Osteoblast (primary cell): Measurements from ENCODE around the gene CHN1. TPM values are rescaled to one million over a fixed set of nuclear protein-coding genes. Genes with fewer than 3 reads are reported as not detected.

Experiments
- DNase-seq: peaks from one replicate; pipeline ENCODE4 v3.0.0; 2011; ENCODE audit warnings: low spot score, mixed read lengths; ENCODE audit not compliant: insufficient read length; ENCODE audit errors: missing footprints
- H2AFZ ChIP-seq: 2 replicates; pipeline ENCODE4 v1.6.0; 2011; ENCODE audit warnings: mild to moderate bottlenecking, low read length
- H3K27ac ChIP-seq: 2 replicates; pipeline ENCODE4 v1.5.1; 2011; ENCODE audit warnings: mild to moderate bottlenecking, low read depth, low read length, moderate library complexity
- H3K27me3 ChIP-seq: 2 replicates; pipeline ENCODE4 v1.6.0; 2012; ENCODE audit warnings: mild to moderate bottlenecking, control low read depth, inconsistent platforms, low read length, moderate library complexity; ENCODE audit not compliant: insufficient read depth
- H3K36me3 ChIP-seq: 2 replicates; pipeline ENCODE4 v1.5.1; 2011; ENCODE audit warnings: mild to moderate bottlenecking, low read length, control low read depth, moderate library complexity; ENCODE audit not compliant: insufficient read depth
- H3K4me1 ChIP-seq: 2 replicates; pipeline ENCODE4 v1.5.1; 2011; ENCODE audit warnings: mild to moderate bottlenecking, low read length, control low read depth, moderate library complexity; ENCODE audit not compliant: insufficient read depth
- H3K4me2 ChIP-seq: 2 replicates; pipeline ENCODE4 v1.6.0; 2011; ENCODE audit warnings: mild to moderate bottlenecking, low read length; ENCODE audit not compliant: insufficient read depth
- H3K4me3 ChIP-seq: fragments of 200-600 bp; sonication (generic); 3 replicates; pipeline ENCODE4 v1.5.1; 2012; ENCODE audit warnings: mild to moderate bottlenecking, low read length, inconsistent platforms; ENCODE audit not compliant: insufficient read depth
- H3K79me2 ChIP-seq: 2 replicates; pipeline ENCODE4 v1.6.0; 2012; ENCODE audit warnings: mild to moderate bottlenecking, low read length, control low read depth, inconsistent platforms; ENCODE audit not compliant: insufficient read depth
- H3K9me3 ChIP-seq: 2 replicates; pipeline ENCODE4 v1.5.1; 2011; ENCODE audit warnings: low read depth, low read length, control low read depth
- H4K20me1 ChIP-seq: 2 replicates; pipeline ENCODE4 v1.6.0; 2012; ENCODE audit warnings: mild to moderate bottlenecking, low read length, control low read depth; ENCODE audit not compliant: insufficient read depth
- total RNA-seq: library from RNA; depleted of rRNA; stranded (reverse); fragments of >200 nt; gene quantifications from 2 replicates; pipeline ENCODE4 v1.2.3, GENCODE V29; 2012
- TF ChIP-seq, protein P1 (sequence below): IDR thresholded peaks from 2 replicates; pipeline ENCODE4 v1.5.1; 2011; ENCODE audit warnings: mild to moderate bottlenecking, low read depth, low read length, moderate library complexity; ENCODE audit errors: extremely low read depth

CHN1 gene
- total RNA-seq, 1 donor, result 33.7 TPM

DNA sequence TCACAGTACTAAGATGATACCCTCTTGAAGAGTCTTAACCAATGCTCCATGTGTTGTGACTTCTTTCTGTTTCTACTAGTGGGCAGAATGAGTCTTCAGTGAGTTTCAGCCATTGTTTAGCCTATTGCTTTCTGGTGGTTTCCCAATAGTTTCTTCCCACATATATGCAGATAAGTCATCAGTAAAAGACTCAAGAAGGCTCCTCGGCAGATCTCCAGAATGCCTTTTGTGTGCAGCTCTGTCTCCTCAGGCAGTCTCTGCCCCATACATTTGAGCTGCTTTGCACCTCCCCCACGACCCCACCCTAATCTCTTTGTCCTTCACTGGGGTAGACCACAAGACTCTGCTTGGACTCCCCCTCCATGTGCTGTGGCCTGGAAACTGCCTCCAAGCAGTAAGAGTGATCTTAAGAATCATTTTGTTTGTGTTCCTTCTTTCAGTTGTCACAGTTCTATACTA is 169.4 kb downstream of the CHN1 start:
- H4K20me1 ChIP-seq, result no peaks in the 10 kb centered on the region
- H3K9me3 ChIP-seq, result no peaks in the 10 kb centered on the region
- H3K4me2 ChIP-seq, result peak overlapping the region; percentile 64
- no peaks in the 10 kb centered on the region for H3K27me3 ChIP-seq
- peak overlapping the region; percentile 64 for H2AFZ ChIP-seq
- peaks cover 23% of the 10 kb centered on the region for H3K4me1 ChIP-seq
- peak overlapping the region; percentile 86 for H3K27ac ChIP-seq
- peak; percentile 30 for DNase-seq
- no peaks in the 10 kb centered on the region for H3K36me3 ChIP-seq
- H3K4me3 ChIP-seq, result no peak overlapping the region
- TF ChIP-seq, protein P1, sequence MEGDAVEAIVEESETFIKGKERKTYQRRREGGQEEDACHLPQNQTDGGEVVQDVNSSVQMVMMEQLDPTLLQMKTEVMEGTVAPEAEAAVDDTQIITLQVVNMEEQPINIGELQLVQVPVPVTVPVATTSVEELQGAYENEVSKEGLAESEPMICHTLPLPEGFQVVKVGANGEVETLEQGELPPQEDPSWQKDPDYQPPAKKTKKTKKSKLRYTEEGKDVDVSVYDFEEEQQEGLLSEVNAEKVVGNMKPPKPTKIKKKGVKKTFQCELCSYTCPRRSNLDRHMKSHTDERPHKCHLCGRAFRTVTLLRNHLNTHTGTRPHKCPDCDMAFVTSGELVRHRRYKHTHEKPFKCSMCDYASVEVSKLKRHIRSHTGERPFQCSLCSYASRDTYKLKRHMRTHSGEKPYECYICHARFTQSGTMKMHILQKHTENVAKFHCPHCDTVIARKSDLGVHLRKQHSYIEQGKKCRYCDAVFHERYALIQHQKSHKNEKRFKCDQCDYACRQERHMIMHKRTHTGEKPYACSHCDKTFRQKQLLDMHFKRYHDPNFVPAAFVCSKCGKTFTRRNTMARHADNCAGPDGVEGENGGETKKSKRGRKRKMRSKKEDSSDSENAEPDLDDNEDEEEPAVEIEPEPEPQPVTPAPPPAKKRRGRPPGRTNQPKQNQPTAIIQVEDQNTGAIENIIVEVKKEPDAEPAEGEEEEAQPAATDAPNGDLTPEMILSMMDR, result no peak
- peaks cover 2% of the 10 kb centered on the region for H3K79me2 ChIP-seq

DNA sequence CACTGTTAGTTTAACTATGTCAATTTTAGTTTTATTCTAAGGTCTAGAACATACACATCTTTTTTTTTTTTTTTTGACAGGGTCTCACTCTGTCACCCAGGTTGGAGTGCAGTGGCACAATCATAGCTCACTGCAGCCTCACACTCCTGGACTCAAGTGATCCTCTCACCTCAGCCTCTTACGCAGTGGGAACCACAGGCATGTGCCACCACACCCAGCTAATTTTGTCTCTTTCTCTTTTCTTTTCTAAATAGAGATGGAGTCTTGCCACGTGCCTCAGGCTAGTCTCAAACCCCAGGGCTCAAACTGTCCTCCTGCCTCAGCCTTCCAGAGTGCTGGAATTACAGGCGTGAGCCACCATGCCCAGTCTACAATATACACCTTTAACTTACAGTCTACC is 171.4 kb downstream of the CHN1 start:
- no peaks in the 10 kb centered on the region for H3K27me3 ChIP-seq
- H3K36me3 ChIP-seq, result no peaks in the 10 kb centered on the region
- no peak overlapping the region for H3K4me2 ChIP-seq
- TF ChIP-seq, protein P1, result no peak
- no peak overlapping the region for H3K4me3 ChIP-seq
- DNase-seq, result no peak
- H3K27ac ChIP-seq, result no peak overlapping the region
- H3K9me3 ChIP-seq, result no peaks in the 10 kb centered on the region
- H3K4me1 ChIP-seq, result peaks cover 16% of the 10 kb centered on the region
- H3K79me2 ChIP-seq, result peaks cover 2% of the 10 kb centered on the region
- H2AFZ ChIP-seq, result no peak overlapping the region
- no peaks in the 10 kb centered on the region for H4K20me1 ChIP-seq

DNA sequence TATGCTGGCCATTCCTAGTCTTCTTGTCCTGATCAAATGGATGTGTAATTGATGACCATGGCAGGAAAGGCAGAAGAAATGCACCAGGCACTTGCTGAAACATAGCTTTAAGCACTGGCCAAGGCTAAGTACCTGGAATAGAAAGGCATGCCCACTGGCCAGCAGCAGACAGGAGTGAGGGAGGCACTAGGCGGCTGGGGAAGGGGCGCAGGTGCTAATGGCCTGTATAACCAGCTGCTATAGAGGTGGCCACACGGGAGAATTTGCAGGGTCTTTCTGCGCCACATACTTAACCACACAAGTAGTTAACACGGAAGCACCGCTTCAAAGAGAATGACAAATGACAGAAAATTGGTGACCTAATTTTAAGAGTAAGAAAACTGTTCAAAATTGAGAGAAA is 174.6 kb downstream of the CHN1 start:
- Histone ChIP-seq H3K4me1 (peaks cover 9% of the 10 kb centered on the region), H3K4me2 (no peak overlapping the region), H3K9me3 (no peaks in the 10 kb centered on the region), H3K4me3 (no peak overlapping the region), H2AFZ (no peak overlapping the region), H3K27ac (no peak overlapping the region), H3K79me2 (peaks cover 2% of the 10 kb centered on the region), H3K27me3 (no peaks in the 10 kb centered on the region), H3K36me3 (no peaks in the 10 kb centered on the region), H4K20me1 (no peaks in the 10 kb centered on the region)
- TF ChIP-seq, protein P1, result no peak
- DNase-seq, result no peak

DNA sequence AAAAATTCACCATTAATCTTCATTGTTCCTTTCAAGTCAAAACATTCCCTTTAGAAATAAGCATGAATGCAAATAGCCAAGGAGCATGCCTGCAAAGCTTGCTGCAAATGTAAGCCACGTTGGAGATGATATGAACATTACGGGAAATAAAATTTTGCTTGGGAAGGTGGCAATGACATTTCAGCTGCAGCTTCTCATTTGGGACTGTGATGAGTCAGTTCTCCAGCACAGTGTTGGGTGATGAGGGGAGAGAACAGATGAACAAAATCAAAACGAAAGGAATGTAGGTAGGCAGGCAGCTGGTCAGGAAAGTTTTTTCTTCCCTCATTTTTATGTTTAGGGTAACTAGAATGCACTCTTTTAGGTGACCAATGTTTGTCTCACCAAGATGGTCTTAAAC is 175.6 kb downstream of the CHN1 start:
- DNase-seq, result no peak
- H3K4me2 ChIP-seq, result no peak overlapping the region
- H3K4me1 ChIP-seq, result peaks cover 9% of the 10 kb centered on the region
- H3K27ac ChIP-seq, result no peak overlapping the region
- H3K79me2 ChIP-seq, result peaks cover 2% of the 10 kb centered on the region
- no peaks in the 10 kb centered on the region for H3K9me3 ChIP-seq
- H3K27me3 ChIP-seq, result no peaks in the 10 kb centered on the region
- no peaks in the 10 kb centered on the region for H4K20me1 ChIP-seq
- no peaks in the 10 kb centered on the region for H3K36me3 ChIP-seq
- H3K4me3 ChIP-seq, result no peak overlapping the region
- TF ChIP-seq, protein P1, result no peak
- H2AFZ ChIP-seq, result no peak overlapping the region
